GM23338 (cell line): Measurements from ENCODE around the gene MLF2. TPM values are rescaled to one million over a fixed set of nuclear protein-coding genes. Genes with fewer than 3 reads are reported as not detected.
"Not testable (repeated sequence)": the region's sequence is repeated elsewhere in the genome, so short reads cannot be mapped to it uniquely, and the experiment has no call there.

ENCODE experiments used
- ATAC-seq: fragments of 200-7000 bp; cut with Tn5 transposase; 3 replicates; pipeline ENCODE4 v1.9.1; 2020
- DNase-seq: peaks from one replicate; pipeline ENCODE4 v3.0.0-alpha.2; 2015; ENCODE audit warnings: low spot score
- H2AFZ ChIP-seq: fragments of 200-600 bp; sonication (generic); 2 replicates; pipeline ENCODE4 v1.8.0; 2016; ENCODE audit warnings: antibody characterized with exemption, mild to moderate bottlenecking, moderate library complexity
- H3F3A ChIP-seq: fragments of 200-600 bp; sonication (generic); replicated peaks from 2 replicates; pipeline ENCODE4 v1.8.0; 2017; ENCODE audit warnings: antibody characterized with exemption, mixed run types, low read depth
- H3K27ac ChIP-seq: fragments of 200-600 bp; sonication (generic); 2 replicates; pipeline ENCODE4 v1.6.1; 2016; ENCODE audit warnings: low read depth
- H3K27me3 ChIP-seq: fragments of 200-600 bp; sonication (generic); 2 replicates; pipeline ENCODE4 v1.8.0; 2016; ENCODE audit warnings: mild to moderate bottlenecking, mixed run types, moderate library complexity; ENCODE audit not compliant: insufficient read depth
- H3K36me3 ChIP-seq: fragments of 200-600 bp; sonication (generic); 2 replicates; pipeline ENCODE4 v1.8.0; 2016; ENCODE audit warnings: mild to moderate bottlenecking; ENCODE audit not compliant: insufficient read depth
- H3K4me1 ChIP-seq: fragments of 200-600 bp; sonication (generic); 2 replicates; pipeline ENCODE4 v1.8.0; 2016; ENCODE audit warnings: mild to moderate bottlenecking, moderate library complexity; ENCODE audit not compliant: insufficient read depth
- H3K4me2 ChIP-seq: fragments of 200-600 bp; sonication (generic); 2 replicates; pipeline ENCODE4 v1.7.1; 2017; ENCODE audit warnings: mixed run types
- H3K4me3 ChIP-seq: fragments of 200-600 bp; sonication (generic); 2 replicates; pipeline ENCODE4 v1.6.1; 2016; ENCODE audit warnings: mixed run types
- H3K79me2 ChIP-seq: fragments of 200-600 bp; sonication (generic); replicated peaks from 2 replicates; pipeline ENCODE4 v1.8.0; 2017; ENCODE audit warnings: mild to moderate bottlenecking; ENCODE audit not compliant: insufficient read depth
- H3K9me2 ChIP-seq: fragments of 200-600 bp; sonication (generic); 2 replicates; pipeline ENCODE4 v1.8.0; 2017; ENCODE audit not compliant: insufficient read depth
- H4K20me1 ChIP-seq: fragments of 200-600 bp; sonication (generic); replicated peaks from 2 replicates; pipeline ENCODE4 v1.8.0; 2017; ENCODE audit warnings: mild to moderate bottlenecking; ENCODE audit not compliant: insufficient read depth
- H3K27ac Mint-ChIP-seq: 2 replicates; pipeline ENCODE4 v1.8.0; 2020; ENCODE audit warnings: inconsistent platforms, mild to moderate bottlenecking, moderate library complexity, mixed read lengths
- H3K27me3 Mint-ChIP-seq: 3 replicates; pipeline ENCODE4 v1.8.0; 2022; ENCODE audit warnings: low read depth, mild to moderate bottlenecking, moderate library complexity, mixed read lengths, inconsistent platforms; ENCODE audit not compliant: insufficient read depth, poor library complexity
- H3K36me3 Mint-ChIP-seq: 3 replicates; pipeline ENCODE4 v1.8.0; 2021; ENCODE audit warnings: low read depth, mild to moderate bottlenecking, inconsistent platforms, moderate library complexity, mixed read lengths
- H3K4me1 Mint-ChIP-seq: 3 replicates; pipeline ENCODE4 v1.8.0; 2020; ENCODE audit warnings: mild to moderate bottlenecking, inconsistent platforms, mixed read lengths
- H3K4me3 Mint-ChIP-seq: 3 replicates; pipeline ENCODE4 v1.8.0; 2021; ENCODE audit warnings: moderate library complexity, mild to moderate bottlenecking, inconsistent platforms, mixed read lengths
- H3K9me3 Mint-ChIP-seq: 3 replicates; pipeline ENCODE4 v1.8.0; 2020; ENCODE audit warnings: moderate library complexity, mild to moderate bottlenecking, inconsistent platforms, mixed read lengths
- CREB1 ChIP-seq: fragments of 250-450 bp; sonication (Bioruptor Pico); IDR thresholded peaks from 2 replicates; pipeline ENCODE4 v1.5.0; 2020; ENCODE audit warnings: low read depth, mild to moderate bottlenecking, moderate library complexity
- ETS1 ChIP-seq: IDR thresholded peaks from 2 replicates; pipeline ENCODE4 v1.6.1; 2016; ENCODE audit warnings: antibody characterized with exemption
- polyA plus RNA-seq: library from polyadenylated mRNA; unstranded; fragments of >200 nt; fragmentation: Nextera tagmentation; extraction: Ambion mirVana; gene quantifications from 2 replicates; pipeline ENCODE4 v1.2.1, GENCODE V29; 2016
- total RNA-seq: library from RNA; depleted of rRNA; stranded (reverse); fragments of >200 nt; shearing (Covaris generic); gene quantifications from 2 replicates; pipeline ENCODE4 v1.2.3, GENCODE V29; 2014
- TF ChIP-seq, protein P1 (sequence below): IDR thresholded peaks from one replicate; pipeline ENCODE4 v1.6.1; 2018; ENCODE audit warnings: antibody characterized with exemption; ENCODE audit not compliant: unreplicated experiment
- TF ChIP-seq, protein P2 (sequence below), 2 experiments: fragments of 200-600 bp in 1 of 2; sonication (generic) in 1 of 2; conservative IDR thresholded peaks; 2 replicates each; pipeline versions ENCODE4 v1.5.1 to v1.6.1; 2016 to 2017; ENCODE audit warnings: antibody characterized with exemption in 2 of 2, low read depth in 2 of 2, mild to moderate bottlenecking in 2 of 2, moderate library complexity in 1 of 2

Gene MLF2
- total and polyA plus RNA-seq, 2 experiments from 2014 or later: 280 to 289 TPM

DNA sequence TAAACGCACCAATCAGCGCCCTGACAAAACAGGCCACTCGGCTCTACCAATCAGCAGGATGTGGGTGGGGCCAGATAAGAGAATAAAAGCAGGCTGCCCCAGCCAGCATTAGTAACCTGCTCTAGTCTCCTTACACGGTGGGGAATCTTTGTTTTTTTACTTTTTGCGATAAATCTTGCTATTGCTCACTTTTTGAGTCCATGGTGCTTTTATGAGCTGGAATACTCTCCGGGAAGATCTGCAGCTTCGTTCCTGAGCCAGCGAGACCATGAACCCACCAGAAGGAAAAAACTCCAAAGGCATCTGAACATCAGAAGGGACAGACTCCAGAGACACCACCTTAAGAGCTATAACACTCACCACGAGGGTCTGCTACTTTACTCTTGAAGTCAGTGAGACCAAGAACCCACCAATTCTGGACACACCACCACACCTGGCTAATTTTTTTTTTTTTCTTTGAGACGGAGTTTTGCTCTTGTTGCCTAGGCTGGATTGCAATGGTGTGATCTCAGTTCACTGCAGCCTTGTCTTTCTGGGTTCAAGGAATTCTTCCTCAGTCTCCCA lies 36.0 kb downstream of the MLF2 start:
- no peaks in the 10 kb centered on the region for H3K4me1 ChIP-seq
- Mint-ChIP-seq H3K9me3 (peaks cover 8% of the 10 kb centered on the region), H3K4me3 (no peak overlapping the region), H3K4me1 (no peaks in the 10 kb centered on the region), H3K36me3 (peaks cover 3% of the 10 kb centered on the region; the same call in 1 of the 3 replicates), H3K27ac (no peak overlapping the region), H3K27me3 (peaks cover 5% of the 10 kb centered on the region)
- no peaks in the 10 kb centered on the region for H4K20me1 ChIP-seq
- TF ChIP-seq ETS1 (no peak), CREB1 (CRISPR knock-in tag) (no peak)
- TF ChIP-seq, protein P1, sequence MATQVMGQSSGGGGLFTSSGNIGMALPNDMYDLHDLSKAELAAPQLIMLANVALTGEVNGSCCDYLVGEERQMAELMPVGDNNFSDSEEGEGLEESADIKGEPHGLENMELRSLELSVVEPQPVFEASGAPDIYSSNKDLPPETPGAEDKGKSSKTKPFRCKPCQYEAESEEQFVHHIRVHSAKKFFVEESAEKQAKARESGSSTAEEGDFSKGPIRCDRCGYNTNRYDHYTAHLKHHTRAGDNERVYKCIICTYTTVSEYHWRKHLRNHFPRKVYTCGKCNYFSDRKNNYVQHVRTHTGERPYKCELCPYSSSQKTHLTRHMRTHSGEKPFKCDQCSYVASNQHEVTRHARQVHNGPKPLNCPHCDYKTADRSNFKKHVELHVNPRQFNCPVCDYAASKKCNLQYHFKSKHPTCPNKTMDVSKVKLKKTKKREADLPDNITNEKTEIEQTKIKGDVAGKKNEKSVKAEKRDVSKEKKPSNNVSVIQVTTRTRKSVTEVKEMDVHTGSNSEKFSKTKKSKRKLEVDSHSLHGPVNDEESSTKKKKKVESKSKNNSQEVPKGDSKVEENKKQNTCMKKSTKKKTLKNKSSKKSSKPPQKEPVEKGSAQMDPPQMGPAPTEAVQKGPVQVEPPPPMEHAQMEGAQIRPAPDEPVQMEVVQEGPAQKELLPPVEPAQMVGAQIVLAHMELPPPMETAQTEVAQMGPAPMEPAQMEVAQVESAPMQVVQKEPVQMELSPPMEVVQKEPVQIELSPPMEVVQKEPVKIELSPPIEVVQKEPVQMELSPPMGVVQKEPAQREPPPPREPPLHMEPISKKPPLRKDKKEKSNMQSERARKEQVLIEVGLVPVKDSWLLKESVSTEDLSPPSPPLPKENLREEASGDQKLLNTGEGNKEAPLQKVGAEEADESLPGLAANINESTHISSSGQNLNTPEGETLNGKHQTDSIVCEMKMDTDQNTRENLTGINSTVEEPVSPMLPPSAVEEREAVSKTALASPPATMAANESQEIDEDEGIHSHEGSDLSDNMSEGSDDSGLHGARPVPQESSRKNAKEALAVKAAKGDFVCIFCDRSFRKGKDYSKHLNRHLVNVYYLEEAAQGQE: no peak
- TF ChIP-seq, protein P2, sequence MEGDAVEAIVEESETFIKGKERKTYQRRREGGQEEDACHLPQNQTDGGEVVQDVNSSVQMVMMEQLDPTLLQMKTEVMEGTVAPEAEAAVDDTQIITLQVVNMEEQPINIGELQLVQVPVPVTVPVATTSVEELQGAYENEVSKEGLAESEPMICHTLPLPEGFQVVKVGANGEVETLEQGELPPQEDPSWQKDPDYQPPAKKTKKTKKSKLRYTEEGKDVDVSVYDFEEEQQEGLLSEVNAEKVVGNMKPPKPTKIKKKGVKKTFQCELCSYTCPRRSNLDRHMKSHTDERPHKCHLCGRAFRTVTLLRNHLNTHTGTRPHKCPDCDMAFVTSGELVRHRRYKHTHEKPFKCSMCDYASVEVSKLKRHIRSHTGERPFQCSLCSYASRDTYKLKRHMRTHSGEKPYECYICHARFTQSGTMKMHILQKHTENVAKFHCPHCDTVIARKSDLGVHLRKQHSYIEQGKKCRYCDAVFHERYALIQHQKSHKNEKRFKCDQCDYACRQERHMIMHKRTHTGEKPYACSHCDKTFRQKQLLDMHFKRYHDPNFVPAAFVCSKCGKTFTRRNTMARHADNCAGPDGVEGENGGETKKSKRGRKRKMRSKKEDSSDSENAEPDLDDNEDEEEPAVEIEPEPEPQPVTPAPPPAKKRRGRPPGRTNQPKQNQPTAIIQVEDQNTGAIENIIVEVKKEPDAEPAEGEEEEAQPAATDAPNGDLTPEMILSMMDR (conservative IDR thresholded peaks at IDR 0.05; ENCODE audit: low read depth in 2 of 2): no peak
- no peak for ATAC-seq
- 0 out of 2 replicates have a peak overlapping the region, but pooled peaks have one; percentile 19 for H2AFZ ChIP-seq
- DNase-seq: no peak
- no peaks in the 10 kb centered on the region for H3K36me3 ChIP-seq
- no peak overlapping the region for H3K4me2 ChIP-seq
- H3K79me2 ChIP-seq: no peaks in the 10 kb centered on the region
- H3K27ac ChIP-seq: no peak overlapping the region
- H3K4me3 ChIP-seq: no peak overlapping the region
- H3K27me3 ChIP-seq: no peaks in the 10 kb centered on the region
- no peaks in the 10 kb centered on the region for H3F3A ChIP-seq
- H3K9me2 ChIP-seq: no peaks in the 10 kb centered on the region

- H3K4me1 Mint-ChIP-seq, H3K27me3 ChIP-seq, H3K79me2 ChIP-seq, H3K4me3 Mint-ChIP-seq, H3K9me2 ChIP-seq, H3K4me2 ChIP-seq, H4K20me1 ChIP-seq, H3F3A ChIP-seq, ATAC-seq, H3K27ac Mint-ChIP-seq, H3K27ac ChIP-seq, H3K36me3 Mint-ChIP-seq, H3K4me3 ChIP-seq, H3K27me3 Mint-ChIP-seq, H3K36me3 ChIP-seq, H3K9me3 Mint-ChIP-seq, H3K4me1 ChIP-seq: not testable (repeated sequence)
- H2AFZ ChIP-seq: peak overlapping the region; percentile 59; the same call in 1 of the 2 replicates
- TF ChIP-seq, protein P2 (conservative IDR thresholded peaks at IDR 0.05; ENCODE audit: low read depth in 2 of 2): 0 out of 4 replicates have a peak, but pooled peaks of 1 of the 2 experiments have one; percentile 6
- DNase-seq: peak; percentile 29
Measured at GRCh38 chr12:6716031-6716873, 36.7 kb downstream of the MLF2 start.
